ENCODE data around the gene RAMP2. TPM values are rescaled to one million over a fixed set of nuclear protein-coding genes. Genes with fewer than 3 reads are reported as not detected.

RAMP2 gene
- total RNA-seq, 1 experiment from 2014 or later = 11.7 TPM

DNA sequence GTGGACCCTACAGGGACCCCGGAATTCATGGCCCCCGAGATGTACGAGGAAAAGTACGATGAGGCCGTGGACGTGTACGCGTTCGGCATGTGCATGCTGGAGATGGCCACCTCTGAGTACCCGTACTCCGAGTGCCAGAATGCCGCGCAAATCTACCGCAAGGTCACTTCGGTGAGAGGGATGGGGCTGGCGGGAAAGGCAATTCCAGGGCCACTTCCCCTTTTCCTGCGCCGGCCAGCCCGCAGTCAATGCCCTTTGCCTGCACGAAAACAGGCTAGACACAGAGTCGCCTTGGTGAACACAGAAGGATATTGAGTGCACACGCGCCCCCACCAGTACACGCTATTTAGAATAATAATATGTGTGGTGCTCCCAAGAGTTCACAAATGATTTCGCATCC is 23.4 kb downstream of the RAMP2 start:
- no peak overlapping the region for H3K18ac ChIP-seq (ENCODE audit: insufficient read length, low read depth, low read length)
- Mint-ChIP-seq H3K27ac (no peak overlapping the region), H3K4me3 (no peak overlapping the region), H3K36me3 (ENCODE audit: insufficient read depth in 1 of 3, low read depth in 3 of 3) (peaks cover 0 to 3% (median under 1%) of the 10 kb centered on the region in 3 experiments; a peak in 4 of 7 replicates), H3K9me3 (no peaks in the 10 kb centered on the region), H3K4me1 (peaks cover 20 to 22% of the 10 kb centered on the region in 2 experiments), H3K27me3 (ENCODE audit: low read depth) (peaks cover 28% of the 10 kb centered on the region)
- no peak overlapping the region for H4K91ac ChIP-seq (ENCODE audit: insufficient read length, low read depth, low read length)
- no peak overlapping the region for H4K5ac ChIP-seq (ENCODE audit: insufficient read length, low read depth, low read length)
- no peak overlapping the region for H3K9ac ChIP-seq (ENCODE audit: extremely low read depth, insufficient read length, low read length)
- H2BK15ac ChIP-seq (ENCODE audit: low read depth, low read length) = no peak overlapping the region
- H3K27me3 ChIP-seq (ENCODE audit: insufficient read depth, low read length) = peaks cover 10% of the 10 kb centered on the region; the same call in 1 of the 2 replicates
- no peak overlapping the region for H2BK5ac ChIP-seq (ENCODE audit: insufficient read length, low read length)
- H3K4me2 ChIP-seq (ENCODE audit: insufficient read depth, insufficient read length, low read length) = no peak overlapping the region
- no CpG with 5 or more reads among the region's 25 CpGs for WGBS (ENCODE audit: extremely low coverage, insufficient read length, low lambda C conversion rate)
- no peaks in the 10 kb centered on the region for H3K4me1 ChIP-seq (ENCODE audit: insufficient read depth, low read length)
- no peak overlapping the region for H4K8ac ChIP-seq (replicated peaks; ENCODE audit: insufficient read length, low read depth, low read length)
- H2BK12ac ChIP-seq (ENCODE audit: insufficient read length, low read depth, low read length) = no peak overlapping the region
- TF ChIP-seq, protein P1, sequence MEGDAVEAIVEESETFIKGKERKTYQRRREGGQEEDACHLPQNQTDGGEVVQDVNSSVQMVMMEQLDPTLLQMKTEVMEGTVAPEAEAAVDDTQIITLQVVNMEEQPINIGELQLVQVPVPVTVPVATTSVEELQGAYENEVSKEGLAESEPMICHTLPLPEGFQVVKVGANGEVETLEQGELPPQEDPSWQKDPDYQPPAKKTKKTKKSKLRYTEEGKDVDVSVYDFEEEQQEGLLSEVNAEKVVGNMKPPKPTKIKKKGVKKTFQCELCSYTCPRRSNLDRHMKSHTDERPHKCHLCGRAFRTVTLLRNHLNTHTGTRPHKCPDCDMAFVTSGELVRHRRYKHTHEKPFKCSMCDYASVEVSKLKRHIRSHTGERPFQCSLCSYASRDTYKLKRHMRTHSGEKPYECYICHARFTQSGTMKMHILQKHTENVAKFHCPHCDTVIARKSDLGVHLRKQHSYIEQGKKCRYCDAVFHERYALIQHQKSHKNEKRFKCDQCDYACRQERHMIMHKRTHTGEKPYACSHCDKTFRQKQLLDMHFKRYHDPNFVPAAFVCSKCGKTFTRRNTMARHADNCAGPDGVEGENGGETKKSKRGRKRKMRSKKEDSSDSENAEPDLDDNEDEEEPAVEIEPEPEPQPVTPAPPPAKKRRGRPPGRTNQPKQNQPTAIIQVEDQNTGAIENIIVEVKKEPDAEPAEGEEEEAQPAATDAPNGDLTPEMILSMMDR (conservative IDR thresholded peaks at IDR 0.05) = no peak
- H4K20me1 ChIP-seq (ENCODE audit: control insufficient read depth, insufficient read depth, insufficient read length) = no peaks in the 10 kb centered on the region
- DNase-seq = peak; percentile 33
- H3K56ac ChIP-seq (ENCODE audit: insufficient read length, low read depth, low read length) = no peak overlapping the region
- H3K23ac ChIP-seq (ENCODE audit: insufficient read length, low read depth, low read length) = no peak overlapping the region
- no peak overlapping the region for H2BK20ac ChIP-seq (ENCODE audit: low read depth, low read length, poor library complexity, severe bottlenecking)
- peaks cover 8% of the 10 kb centered on the region for H3K23me2 ChIP-seq (ENCODE audit: insufficient read length, low read depth, low read length, poor library complexity, severe bottlenecking)
- no peak overlapping the region; the same call in 1 of the 2 replicates for H3K14ac ChIP-seq (ENCODE audit: insufficient read depth, low read length)
- H3K9me3 ChIP-seq (ENCODE audit: control insufficient read depth, low read depth, low read length) = no peaks in the 10 kb centered on the region
- no peaks in the 10 kb centered on the region for H3K79me1 ChIP-seq (ENCODE audit: insufficient read depth, low read depth, low read length, poor library complexity, severe bottlenecking)
- no peak overlapping the region for H2BK120ac ChIP-seq (ENCODE audit: low read depth, low read length, poor library complexity, severe bottlenecking)
- H3K27ac ChIP-seq (ENCODE audit: insufficient read length, low read depth, low read length) = no peak overlapping the region
- H3K4ac ChIP-seq (ENCODE audit: low read depth, low read length) = no peak overlapping the region
- H2AK5ac ChIP-seq (ENCODE audit: insufficient read length, low read length) = no peak overlapping the region
- H3K79me2 ChIP-seq (ENCODE audit: insufficient read depth, low read length) = no peaks in the 10 kb centered on the region
- H3T11ph ChIP-seq (ENCODE audit: low read length) = no peak overlapping the region
- no peak overlapping the region for H2AFZ ChIP-seq (ENCODE audit: low read length)

Data from H9 (cell line).